GM04504 (cell line): ENCODE data around the gene AGPAT3.

Source experiments
- DNase-seq: peaks from one replicate; pipeline ENCODE4 v3.0.0-alpha.2; 2012; ENCODE audit warnings: low read depth

The AGPAT3 gene

DNA sequence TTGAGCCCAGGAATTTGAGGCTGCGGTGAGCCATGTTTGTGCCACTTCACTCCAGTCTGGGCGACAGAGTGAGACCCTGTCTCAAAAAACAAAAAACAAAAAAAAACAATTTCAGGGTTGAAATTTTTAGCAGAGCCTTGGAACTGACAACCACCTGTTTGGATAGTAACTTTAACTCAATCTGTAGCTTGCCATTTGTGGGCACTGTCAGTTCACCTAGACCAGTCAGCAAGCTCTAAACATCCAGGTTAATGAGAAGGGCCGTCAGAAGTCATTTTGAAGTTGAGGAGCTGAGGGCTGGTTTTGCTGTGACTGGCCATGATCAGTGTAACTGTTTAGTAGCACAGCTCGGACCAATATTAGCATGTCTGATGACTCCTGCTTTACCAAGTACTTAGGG is 155.5 kb downstream of the AGPAT3 start:
- no peak for DNase-seq

DNA sequence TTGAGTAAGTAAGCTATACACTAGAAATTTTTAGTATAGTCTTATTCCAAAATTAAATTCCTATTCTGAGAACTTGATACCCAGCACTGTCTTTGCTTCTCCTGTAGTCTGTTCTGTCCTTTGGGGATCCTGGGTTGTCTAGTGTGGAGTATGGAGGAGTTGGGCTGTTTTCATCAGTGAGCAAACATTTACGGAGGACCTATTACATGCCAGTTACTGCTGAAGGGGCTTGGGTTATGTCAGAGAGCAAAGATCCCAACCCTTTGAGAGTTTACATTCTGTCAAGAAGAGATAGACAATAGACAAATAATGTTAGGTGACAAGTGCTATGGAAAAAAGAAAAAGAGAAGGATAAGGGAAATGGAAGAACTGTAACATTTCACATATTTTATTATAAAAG is 156.0 kb downstream of the AGPAT3 start:
- no peak for DNase-seq

DNA sequence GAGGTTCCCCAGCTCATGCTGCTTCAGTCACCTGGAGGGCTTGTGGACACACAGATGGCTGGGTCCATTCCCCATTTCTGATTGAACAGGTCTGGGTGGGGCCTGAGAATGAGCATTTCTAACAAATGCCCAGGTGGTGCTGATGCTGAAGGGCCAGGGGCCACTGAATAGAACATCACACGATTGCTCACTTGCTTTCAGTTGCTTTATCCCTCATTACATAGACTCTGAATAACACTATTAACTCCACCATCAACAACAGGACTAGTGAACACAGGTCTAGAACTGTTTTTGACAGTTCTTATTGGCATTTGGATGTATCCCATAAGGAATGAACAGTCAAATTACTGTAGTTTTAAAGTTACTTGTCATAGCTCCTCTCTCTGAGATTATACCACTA is 159.2 kb downstream of the AGPAT3 start:
- DNase-seq: no peak

DNA sequence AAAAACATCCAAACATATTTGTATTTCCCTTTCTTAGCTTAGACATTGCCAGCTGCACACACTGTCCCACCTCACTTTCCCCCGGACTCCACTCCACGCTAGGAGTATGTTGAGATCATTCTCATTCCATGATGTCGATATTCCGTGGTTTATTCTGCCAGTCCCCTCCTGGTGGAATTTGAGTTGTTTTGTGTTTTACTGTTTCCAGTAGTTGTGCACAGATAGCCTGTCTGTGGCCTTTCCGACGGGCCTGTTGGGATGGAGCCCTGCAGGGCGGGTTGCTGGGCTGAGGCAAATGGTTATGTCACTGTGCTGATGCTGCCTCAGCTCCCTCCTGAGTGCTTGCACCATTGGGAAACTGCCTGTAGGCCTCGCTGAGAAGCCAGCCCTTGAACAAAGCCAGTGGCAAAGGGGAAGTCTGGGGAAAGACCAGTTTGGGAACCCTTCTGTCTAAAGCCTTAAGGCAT is 159.9 kb downstream of the AGPAT3 start:
- DNase-seq: no peak

DNA sequence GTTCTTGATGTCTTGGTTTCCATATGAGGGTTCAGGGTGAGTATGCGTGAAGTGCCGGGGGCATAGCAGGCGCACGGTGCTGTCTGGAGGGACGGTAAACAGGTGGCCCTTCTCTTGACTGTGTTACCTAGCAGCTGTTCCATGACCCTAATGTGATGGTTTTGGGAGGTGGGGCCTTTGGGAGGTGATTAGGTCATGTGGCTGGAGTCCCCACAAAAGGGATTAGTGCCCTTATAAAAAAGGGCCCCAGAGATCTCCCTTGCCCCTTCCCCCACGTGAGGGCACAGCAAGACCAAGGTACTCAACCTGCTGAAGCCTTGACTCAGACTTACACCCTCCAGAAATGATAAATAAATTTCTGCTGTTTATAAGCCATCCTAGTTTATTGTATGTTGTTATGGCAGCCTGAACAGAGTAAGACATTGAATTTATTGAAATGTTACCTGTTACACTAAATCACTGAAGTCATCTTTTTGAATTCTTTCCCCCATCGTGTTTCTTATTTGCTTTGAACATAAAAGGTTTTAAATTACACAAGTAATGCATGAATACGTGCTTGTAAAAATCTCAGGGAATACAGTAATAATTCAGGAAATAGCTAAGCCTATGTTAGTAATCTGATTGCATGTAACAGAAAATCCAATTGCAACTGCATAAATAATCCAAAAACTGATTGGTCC is 162.7 kb downstream of the AGPAT3 start:
- DNase-seq: no peak

DNA sequence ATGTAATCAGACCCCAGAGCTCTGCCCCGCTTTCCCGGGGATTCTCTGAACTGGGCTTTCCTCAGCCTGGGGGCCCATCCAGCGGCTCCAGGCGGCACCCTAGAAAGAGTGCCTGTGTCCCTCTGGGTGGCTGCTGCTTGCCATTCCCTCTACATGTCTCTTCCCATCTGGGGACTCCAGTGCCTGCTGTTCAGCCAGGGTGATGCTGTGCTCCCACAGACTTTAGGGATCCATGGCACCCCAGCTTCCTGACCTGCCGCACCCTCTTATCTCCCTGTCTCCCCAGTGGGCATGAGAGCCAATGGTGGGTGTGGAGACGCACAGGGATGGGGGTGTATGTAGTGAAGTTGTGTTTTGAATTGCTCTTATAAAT is 163.2 kb downstream of the AGPAT3 start:
- no peak for DNase-seq

DNA sequence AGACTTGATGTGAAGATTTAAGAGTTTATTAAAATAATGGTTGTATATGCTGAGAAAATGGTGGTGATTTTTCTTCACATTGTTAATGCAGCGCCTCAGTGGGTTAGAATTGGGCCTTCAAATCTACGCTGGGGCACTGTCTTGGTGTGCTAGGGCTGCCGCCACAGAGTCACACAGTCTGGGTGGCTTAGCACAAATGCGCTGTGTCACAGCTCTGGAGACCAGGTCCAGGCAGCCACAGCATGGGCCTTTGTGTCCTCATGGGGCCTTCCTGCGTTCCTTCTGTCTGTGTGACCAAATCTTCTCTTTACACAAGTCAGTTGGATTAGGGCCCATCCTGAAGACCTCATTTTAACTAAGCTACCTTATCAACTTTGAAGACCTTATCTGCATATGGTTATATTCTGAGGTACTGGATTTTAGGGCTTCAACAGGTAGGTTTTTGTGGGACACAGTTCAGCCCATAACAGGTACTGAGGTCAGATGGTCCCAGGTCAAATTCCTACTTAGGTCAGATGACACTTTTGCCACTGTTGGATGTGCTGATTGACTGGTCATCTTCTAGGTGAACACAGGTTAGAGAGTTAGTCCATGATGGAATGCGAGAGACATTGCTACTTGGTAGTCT is 164.6 kb downstream of the AGPAT3 start:
- no peak for DNase-seq

DNA sequence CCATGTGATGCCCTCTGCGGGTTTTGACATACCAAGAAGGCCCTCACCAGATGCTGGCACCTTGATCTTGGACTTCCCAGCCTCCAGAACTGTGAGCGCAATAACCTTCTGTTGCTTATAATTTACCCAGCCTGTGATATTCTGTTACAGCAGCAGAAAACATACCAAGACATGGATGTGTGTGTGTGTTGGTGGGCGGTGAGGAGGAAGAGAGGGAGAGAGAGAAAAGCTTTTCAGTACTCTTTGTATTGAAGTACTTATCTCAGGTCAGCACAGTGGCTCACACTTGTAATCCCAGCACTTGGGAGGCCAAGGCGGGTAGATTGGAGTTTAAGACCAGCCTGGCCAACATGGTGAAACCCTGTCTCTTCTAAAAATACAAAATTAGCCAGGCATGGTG is 170.2 kb downstream of the AGPAT3 start:
- no peak for DNase-seq
